K562 (cell line): Measurements from ENCODE around the gene HLA-DOA. TPM values are rescaled to one million over a fixed set of nuclear protein-coding genes. Genes with fewer than 3 reads are reported as not detected.

Experiments
- DPF2 ChIP-seq: fragments of 450-650 bp; IDR thresholded peaks from 2 replicates; pipeline ENCODE4 v1.6.1; 2016
- KLF13 ChIP-seq: fragments of 450-650 bp; IDR thresholded peaks from 2 replicates; pipeline ENCODE4 v1.6.1; 2016; ENCODE audit warnings: missing genetic modification characterization, low read depth, mild to moderate bottlenecking, missing compliant biosample characterization, moderate library complexity, borderline replicate concordance
- KLF6 ChIP-seq: fragments of 250-450 bp; sonication (Bioruptor Pico); IDR thresholded peaks from 2 replicates; pipeline ENCODE4 v1.4.0; 2020; ENCODE audit warnings: mild to moderate bottlenecking, moderate library complexity, borderline replicate concordance
- PPARD ChIP-seq: fragments of 250-450 bp; sonication (Bioruptor Pico); IDR thresholded peaks from 2 replicates; pipeline ENCODE4 v1.8.0; 2022; ENCODE audit warnings: inconsistent platforms, mild to moderate bottlenecking, moderate library complexity
- ZNF347 ChIP-seq: fragments of 450-650 bp; formaldehyde crosslinking; IDR thresholded peaks from 2 replicates; pipeline ENCODE4 v1.4.0; 2020; ENCODE audit warnings: low read depth, mild to moderate bottlenecking, moderate library complexity
- ZNF589 ChIP-seq: fragments of 200-800 bp; sonication (Bioruptor generic); IDR thresholded peaks from 2 replicates; pipeline ENCODE4 v1.6.1; 2016; ENCODE audit warnings: low read depth, missing genetic modification characterization, missing compliant biosample characterization
- polyA plus RNA-seq, 8 experiments: library from polyadenylated mRNA; depleted of rRNA in 4 of 8; stranded (reverse) in 5 of 8; unstranded in 3 of 8; fragments of >200 nt; fragmentation: Nextera tagmentation in 2 of 8; fragmentation: Illumina TruSeq in 1 of 8; extraction: Ambion mirVana in 2 of 8; extraction: Trizol in 1 of 8; gene quantifications; 2 replicates each; pipeline versions ENCODE4 v1.2.1 to v1.2.3, GENCODE V29; 2011 to 2014; ENCODE audit warnings: inconsistent platforms in 1 of 8, missing spikeins in 1 of 8
- total RNA-seq, 7 experiments: library from RNA; depleted of rRNA in 6 of 7; stranded (reverse); fragments of >200 nt in 6 of 7; fragmentation: Illumina TruSeq in 2 of 7; extraction: Trizol in 2 of 7; gene quantifications; 2 replicates each; pipeline versions ENCODE4 v1.2.1 to v1.2.3, GENCODE V29; 2011 to 2021; ENCODE audit warnings: low replicate concordance in 1 of 7
- TF ChIP-seq, protein P1 (sequence below): fragments of 200-600 bp; sonication (generic); IDR thresholded peaks from one replicate; pipeline ENCODE4 v1.6.1; 2012; ENCODE audit warnings: mild to moderate bottlenecking, low read depth, low read length, inconsistent platforms
- TF ChIP-seq, protein P2 (sequence below): fragments of 250-450 bp; sonication (Bioruptor Pico); IDR thresholded peaks from 2 replicates; pipeline ENCODE4 v1.5.0; 2020; ENCODE audit warnings: mild to moderate bottlenecking, borderline replicate concordance
- TF ChIP-seq, protein P3 (sequence below): sonication (generic); formaldehyde crosslinking; IDR thresholded peaks from 2 replicates; pipeline ENCODE4 v1.8.0; 2022; ENCODE audit warnings: missing genetic modification reagents, mild to moderate bottlenecking, moderate library complexity, borderline replicate concordance
- TF ChIP-seq, protein P4 (sequence below): fragments of 250-450 bp; sonication (Bioruptor Pico); IDR thresholded peaks from 2 replicates; pipeline ENCODE4 v1.4.0; 2020

The HLA-DOA gene
- total and polyA plus RNA-seq, 9 of the 15 experiments (the other 6 are each of a cell fraction or from before 2014, with no cell fraction given), result 0.07 TPM; not detected in 8

DNA sequence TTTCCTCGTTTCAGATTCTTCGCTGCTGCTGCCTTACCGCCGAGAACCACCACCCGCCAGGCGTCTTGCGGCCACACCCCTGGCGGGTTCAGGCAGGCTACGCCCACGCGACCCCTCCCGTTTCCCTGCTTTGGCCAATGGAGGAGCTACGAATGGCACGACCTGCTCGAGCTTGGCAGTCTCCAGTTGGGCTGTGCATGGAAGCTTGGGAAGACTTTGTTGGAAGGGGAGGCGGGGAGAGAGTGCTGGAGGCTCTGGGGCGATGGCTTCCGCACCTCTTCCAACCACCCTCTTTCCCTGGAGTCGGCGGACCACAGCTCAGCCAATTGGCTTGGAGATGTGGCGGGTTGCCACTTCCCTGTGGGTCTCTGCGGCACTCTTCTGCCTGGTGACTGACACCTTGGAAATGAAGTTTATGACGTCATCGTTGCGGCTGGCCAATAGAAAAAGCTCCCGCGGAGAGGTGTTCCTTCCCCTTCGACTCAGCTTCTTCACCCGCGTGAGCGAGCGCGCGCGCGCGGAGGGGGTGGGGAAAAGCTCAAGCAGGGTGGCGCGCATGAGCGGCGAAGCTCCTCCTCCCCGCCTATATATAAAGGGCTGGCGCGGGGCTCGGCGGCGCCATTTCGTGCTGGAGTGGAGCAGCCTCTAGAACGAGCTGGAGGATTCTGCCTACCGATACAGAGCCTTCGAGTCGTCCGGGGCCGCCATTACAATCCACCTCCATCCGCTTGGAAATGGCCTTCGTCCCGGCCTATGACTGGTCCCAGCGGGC, 37.6 kb downstream of the HLA-DOA start (continued):
- TF ChIP-seq, protein P1, sequence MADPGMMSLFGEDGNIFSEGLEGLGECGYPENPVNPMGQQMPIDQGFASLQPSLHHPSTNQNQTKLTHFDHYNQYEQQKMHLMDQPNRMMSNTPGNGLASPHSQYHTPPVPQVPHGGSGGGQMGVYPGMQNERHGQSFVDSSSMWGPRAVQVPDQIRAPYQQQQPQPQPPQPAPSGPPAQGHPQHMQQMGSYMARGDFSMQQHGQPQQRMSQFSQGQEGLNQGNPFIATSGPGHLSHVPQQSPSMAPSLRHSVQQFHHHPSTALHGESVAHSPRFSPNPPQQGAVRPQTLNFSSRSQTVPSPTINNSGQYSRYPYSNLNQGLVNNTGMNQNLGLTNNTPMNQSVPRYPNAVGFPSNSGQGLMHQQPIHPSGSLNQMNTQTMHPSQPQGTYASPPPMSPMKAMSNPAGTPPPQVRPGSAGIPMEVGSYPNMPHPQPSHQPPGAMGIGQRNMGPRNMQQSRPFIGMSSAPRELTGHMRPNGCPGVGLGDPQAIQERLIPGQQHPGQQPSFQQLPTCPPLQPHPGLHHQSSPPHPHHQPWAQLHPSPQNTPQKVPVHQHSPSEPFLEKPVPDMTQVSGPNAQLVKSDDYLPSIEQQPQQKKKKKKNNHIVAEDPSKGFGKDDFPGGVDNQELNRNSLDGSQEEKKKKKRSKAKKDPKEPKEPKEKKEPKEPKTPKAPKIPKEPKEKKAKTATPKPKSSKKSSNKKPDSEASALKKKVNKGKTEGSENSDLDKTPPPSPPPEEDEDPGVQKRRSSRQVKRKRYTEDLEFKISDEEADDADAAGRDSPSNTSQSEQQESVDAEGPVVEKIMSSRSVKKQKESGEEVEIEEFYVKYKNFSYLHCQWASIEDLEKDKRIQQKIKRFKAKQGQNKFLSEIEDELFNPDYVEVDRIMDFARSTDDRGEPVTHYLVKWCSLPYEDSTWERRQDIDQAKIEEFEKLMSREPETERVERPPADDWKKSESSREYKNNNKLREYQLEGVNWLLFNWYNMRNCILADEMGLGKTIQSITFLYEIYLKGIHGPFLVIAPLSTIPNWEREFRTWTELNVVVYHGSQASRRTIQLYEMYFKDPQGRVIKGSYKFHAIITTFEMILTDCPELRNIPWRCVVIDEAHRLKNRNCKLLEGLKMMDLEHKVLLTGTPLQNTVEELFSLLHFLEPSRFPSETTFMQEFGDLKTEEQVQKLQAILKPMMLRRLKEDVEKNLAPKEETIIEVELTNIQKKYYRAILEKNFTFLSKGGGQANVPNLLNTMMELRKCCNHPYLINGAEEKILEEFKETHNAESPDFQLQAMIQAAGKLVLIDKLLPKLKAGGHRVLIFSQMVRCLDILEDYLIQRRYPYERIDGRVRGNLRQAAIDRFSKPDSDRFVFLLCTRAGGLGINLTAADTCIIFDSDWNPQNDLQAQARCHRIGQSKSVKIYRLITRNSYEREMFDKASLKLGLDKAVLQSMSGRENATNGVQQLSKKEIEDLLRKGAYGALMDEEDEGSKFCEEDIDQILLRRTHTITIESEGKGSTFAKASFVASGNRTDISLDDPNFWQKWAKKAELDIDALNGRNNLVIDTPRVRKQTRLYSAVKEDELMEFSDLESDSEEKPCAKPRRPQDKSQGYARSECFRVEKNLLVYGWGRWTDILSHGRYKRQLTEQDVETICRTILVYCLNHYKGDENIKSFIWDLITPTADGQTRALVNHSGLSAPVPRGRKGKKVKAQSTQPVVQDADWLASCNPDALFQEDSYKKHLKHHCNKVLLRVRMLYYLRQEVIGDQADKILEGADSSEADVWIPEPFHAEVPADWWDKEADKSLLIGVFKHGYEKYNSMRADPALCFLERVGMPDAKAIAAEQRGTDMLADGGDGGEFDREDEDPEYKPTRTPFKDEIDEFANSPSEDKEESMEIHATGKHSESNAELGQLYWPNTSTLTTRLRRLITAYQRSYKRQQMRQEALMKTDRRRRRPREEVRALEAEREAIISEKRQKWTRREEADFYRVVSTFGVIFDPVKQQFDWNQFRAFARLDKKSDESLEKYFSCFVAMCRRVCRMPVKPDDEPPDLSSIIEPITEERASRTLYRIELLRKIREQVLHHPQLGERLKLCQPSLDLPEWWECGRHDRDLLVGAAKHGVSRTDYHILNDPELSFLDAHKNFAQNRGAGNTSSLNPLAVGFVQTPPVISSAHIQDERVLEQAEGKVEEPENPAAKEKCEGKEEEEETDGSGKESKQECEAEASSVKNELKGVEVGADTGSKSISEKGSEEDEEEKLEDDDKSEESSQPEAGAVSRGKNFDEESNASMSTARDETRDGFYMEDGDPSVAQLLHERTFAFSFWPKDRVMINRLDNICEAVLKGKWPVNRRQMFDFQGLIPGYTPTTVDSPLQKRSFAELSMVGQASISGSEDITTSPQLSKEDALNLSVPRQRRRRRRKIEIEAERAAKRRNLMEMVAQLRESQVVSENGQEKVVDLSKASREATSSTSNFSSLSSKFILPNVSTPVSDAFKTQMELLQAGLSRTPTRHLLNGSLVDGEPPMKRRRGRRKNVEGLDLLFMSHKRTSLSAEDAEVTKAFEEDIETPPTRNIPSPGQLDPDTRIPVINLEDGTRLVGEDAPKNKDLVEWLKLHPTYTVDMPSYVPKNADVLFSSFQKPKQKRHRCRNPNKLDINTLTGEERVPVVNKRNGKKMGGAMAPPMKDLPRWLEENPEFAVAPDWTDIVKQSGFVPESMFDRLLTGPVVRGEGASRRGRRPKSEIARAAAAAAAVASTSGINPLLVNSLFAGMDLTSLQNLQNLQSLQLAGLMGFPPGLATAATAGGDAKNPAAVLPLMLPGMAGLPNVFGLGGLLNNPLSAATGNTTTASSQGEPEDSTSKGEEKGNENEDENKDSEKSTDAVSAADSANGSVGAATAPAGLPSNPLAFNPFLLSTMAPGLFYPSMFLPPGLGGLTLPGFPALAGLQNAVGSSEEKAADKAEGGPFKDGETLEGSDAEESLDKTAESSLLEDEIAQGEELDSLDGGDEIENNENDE, result no peak
- TF ChIP-seq, protein P2, sequence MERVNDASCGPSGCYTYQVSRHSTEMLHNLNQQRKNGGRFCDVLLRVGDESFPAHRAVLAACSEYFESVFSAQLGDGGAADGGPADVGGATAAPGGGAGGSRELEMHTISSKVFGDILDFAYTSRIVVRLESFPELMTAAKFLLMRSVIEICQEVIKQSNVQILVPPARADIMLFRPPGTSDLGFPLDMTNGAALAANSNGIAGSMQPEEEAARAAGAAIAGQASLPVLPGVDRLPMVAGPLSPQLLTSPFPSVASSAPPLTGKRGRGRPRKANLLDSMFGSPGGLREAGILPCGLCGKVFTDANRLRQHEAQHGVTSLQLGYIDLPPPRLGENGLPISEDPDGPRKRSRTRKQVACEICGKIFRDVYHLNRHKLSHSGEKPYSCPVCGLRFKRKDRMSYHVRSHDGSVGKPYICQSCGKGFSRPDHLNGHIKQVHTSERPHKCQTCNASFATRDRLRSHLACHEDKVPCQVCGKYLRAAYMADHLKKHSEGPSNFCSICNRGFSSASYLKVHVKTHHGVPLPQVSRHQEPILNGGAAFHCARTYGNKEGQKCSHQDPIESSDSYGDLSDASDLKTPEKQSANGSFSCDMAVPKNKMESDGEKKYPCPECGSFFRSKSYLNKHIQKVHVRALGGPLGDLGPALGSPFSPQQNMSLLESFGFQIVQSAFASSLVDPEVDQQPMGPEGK (CRISPR knock-in tag), result peak; percentile 17; the same call in 1 of the 2 replicates
- TF ChIP-seq, protein P3, sequence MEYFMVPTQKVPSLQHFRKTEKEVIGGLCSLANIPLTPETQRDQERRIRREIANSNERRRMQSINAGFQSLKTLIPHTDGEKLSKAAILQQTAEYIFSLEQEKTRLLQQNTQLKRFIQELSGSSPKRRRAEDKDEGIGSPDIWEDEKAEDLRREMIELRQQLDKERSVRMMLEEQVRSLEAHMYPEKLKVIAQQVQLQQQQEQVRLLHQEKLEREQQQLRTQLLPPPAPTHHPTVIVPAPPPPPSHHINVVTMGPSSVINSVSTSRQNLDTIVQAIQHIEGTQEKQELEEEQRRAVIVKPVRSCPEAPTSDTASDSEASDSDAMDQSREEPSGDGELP (CRISPR knock-in tag), result peak; percentile 74; the same call in 1 of the 2 replicates
- TF ChIP-seq DPF2 (peak; percentile 64; the same call in 1 of the 2 replicates), ZNF589 (CRISPR knock-in tag) (peak; percentile 98), KLF6 (CRISPR knock-in tag) (peak; percentile 85; the same call in 1 of the 2 replicates), PPARD (CRISPR knock-in tag) (peak; percentile 58; the same call in 1 of the 2 replicates), ZNF347 (CRISPR knock-in tag) (0 out of 2 replicates have a peak, but pooled peaks have one; percentile 77), KLF13 (tag) (peak; percentile 92)
- TF ChIP-seq, protein P4, sequence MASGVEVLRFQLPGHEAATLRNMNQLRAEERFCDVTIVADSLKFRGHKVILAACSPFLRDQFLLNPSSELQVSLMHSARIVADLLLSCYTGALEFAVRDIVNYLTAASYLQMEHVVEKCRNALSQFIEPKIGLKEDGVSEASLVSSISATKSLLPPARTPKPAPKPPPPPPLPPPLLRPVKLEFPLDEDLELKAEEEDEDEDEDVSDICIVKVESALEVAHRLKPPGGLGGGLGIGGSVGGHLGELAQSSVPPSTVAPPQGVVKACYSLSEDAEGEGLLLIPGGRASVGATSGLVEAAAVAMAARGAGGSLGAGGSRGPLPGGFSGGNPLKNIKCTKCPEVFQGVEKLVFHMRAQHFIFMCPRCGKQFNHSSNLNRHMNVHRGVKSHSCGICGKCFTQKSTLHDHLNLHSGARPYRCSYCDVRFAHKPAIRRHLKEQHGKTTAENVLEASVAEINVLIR, result peak; percentile 89
